Astrocyte (in vitro differentiated cells and primary cell): ENCODE results near the gene TMEM201.

Experiments used
- CTCF ChIP-seq: IDR thresholded peaks from 2 replicates; pipeline ENCODE4 v1.5.1; 2011; ENCODE audit warnings: low read depth, mild to moderate bottlenecking, inconsistent platforms, low read length, moderate library complexity; ENCODE audit not compliant: insufficient read depth
- EZH2 ChIP-seq: IDR thresholded peaks from 2 replicates; pipeline ENCODE4 v1.6.1; 2012; ENCODE audit warnings: mild to moderate bottlenecking, low read length, inconsistent platforms; ENCODE audit not compliant: insufficient read depth

- TF ChIP-seq CTCF (no peak), EZH2 (no peak)
These were observed 7.9 kb downstream of the TMEM201 start for GRCh38 chr1:9596415-9597123.
